ENCODE data around the gene LIG4. TPM values are rescaled to one million over a fixed set of nuclear protein-coding genes. Genes with fewer than 3 reads are reported as not detected.

Gene LIG4
- total and polyA plus RNA-seq, 2 of the 4 experiments (the other 2 are of a cell fraction), result 5.0 to 7.2 TPM

DNA sequence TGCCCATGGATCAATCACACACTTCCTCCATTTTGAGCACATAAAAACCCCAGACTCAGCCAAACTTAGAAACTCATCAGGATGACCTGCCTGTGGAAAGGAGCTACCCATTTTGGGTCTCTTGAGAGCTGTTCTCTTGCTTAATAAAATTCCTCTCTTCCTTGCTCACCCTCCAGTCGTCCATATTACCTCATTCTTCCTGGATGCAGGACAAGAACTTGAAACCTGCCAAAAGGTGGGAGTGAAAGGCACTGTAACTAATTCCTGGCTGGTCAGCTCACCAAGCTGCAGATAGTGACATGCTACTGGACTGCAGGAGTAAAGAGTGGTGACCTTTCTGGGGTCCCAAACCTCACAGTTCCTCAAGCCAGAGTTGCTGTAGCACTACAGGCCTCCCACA is 20.2 kb downstream of the LIG4 start:
- Histone ChIP-seq H3K4me3 (ENCODE audit: insufficient read depth, low read depth, low read length) (no peak overlapping the region), H2BK20ac (ENCODE audit: low read depth, low read length) (no peak overlapping the region), H2AFZ (replicated peaks; ENCODE audit: low read length, poor library complexity) (no peak overlapping the region), H3K14ac (replicated peaks; ENCODE audit: low read depth, low read length) (no peak overlapping the region), H4K91ac (ENCODE audit: insufficient read depth, low read depth, low read length) (no peak overlapping the region), H2BK5ac (ENCODE audit: low read depth, low read length, poor library complexity, severe bottlenecking) (no peak overlapping the region), H3K56ac (ENCODE audit: extremely low read depth, insufficient read depth, low read length) (no peak overlapping the region), H3K18ac (ENCODE audit: low read depth, low read length) (no peak overlapping the region), H3K9me1 (ENCODE audit: insufficient read depth, low read length) (no peaks in the 10 kb centered on the region), H3K27me3 (ENCODE audit: control insufficient read depth, insufficient read depth, low read length) (peaks cover 2% of the 10 kb centered on the region; the same call in 1 of the 2 replicates), H4K20me1 (ENCODE audit: insufficient read depth, low read length) (no peaks in the 10 kb centered on the region), H3K4ac (ENCODE audit: low read depth, low read length) (no peak overlapping the region), H3K9me3 (ENCODE audit: control insufficient read depth, insufficient read depth, low read length) (peaks cover 16% of the 10 kb centered on the region), H2AK5ac (ENCODE audit: low read depth, low read length) (no peak overlapping the region), H3K4me2 (ENCODE audit: low read depth, low read length) (no peak overlapping the region), H3K27ac (ENCODE audit: insufficient read depth, low read length) (no peak overlapping the region), H2BK120ac (ENCODE audit: low read depth, low read length) (no peak overlapping the region), H2BK15ac (ENCODE audit: low read depth, low read length) (no peak overlapping the region), H4K5ac (ENCODE audit: low read depth, low read length) (no peak overlapping the region), H2AK9ac (replicated peaks; ENCODE audit: low read depth, low read length, poor library complexity) (no peak overlapping the region), H4K8ac (ENCODE audit: low read depth in 2 of 2, low read length in 2 of 2) (no peak overlapping the region), H3K9ac (ENCODE audit: low read depth, low read length) (no peak overlapping the region), H3K79me1 (ENCODE audit: low read depth in 1 of 2, low read length in 2 of 2) (no peaks in the 10 kb centered on the region), H3K23ac (ENCODE audit: low read depth, low read length) (no peak overlapping the region), H3K4me1 (ENCODE audit: control insufficient read depth, insufficient read depth, low read length) (no peaks in the 10 kb centered on the region), H3K36me3 (ENCODE audit: control insufficient read depth, insufficient read depth, low read length) (no peaks in the 10 kb centered on the region)
- ATAC-seq (ENCODE audit: low read depth) (no peak), DNase-seq (peak; percentile 30)
- in situ Hi-C loops (cut with MboI; ENCODE audit: low sequenced_read_pairs) (no loop called here), dilution Hi-C loops (cut with HindIII; ENCODE audit: low sequenced_read_pairs, unreplicated experiment) (no loop called here), intact Hi-C loops (cut with micrococcal nuclease) (no loop called here)
- BruUV-seq (replicated peaks), result no TSS peak
- TF ChIP-seq FOS (IDR thresholded peaks at IDR 0.05; ENCODE audit: low read depth, low read length) (no peak), CEBPB (IDR thresholded peaks at IDR 0.05; ENCODE audit: low read depth, low read length) (peak; percentile 19; the same call in 1 of the 2 replicates), CHD1 (IDR thresholded peaks at IDR 0.05; ENCODE audit: low read depth, low read length) (no peak)
- POLR2A ChIA-PET (ENCODE audit: unreplicated experiment), result no interaction called here
- CTCF ChIA-PET, result no interaction called here
- no CpG with 5 or more reads among the region's 1 CpG for WGBS, 2 experiments (ENCODE audit: extremely low coverage in 2 of 2, insufficient read length in 1 of 2)
